ENCODE measurements around the gene CHRNA9.

- TF ChIP-seq CTCF (IDR thresholded peaks at IDR 0.05; ENCODE audit: low read depth, low read length) (no peak), MAX (IDR thresholded peaks at IDR 0.05; ENCODE audit: low read depth, low read length) (no peak)
Measured at GRCh38 chr4:40329805-40330204, 5.3 kb upstream of the CHRNA9 start.

Measured in NB4 (cell line).